Nasal cavity respiratory epithelium epithelial cell of viscerocranial mucosa (primary cell): ENCODE data around the gene MVB12A. TPM values are rescaled to one million over a fixed set of nuclear protein-coding genes. Genes with fewer than 3 reads are reported as not detected.

Experiments used
- total RNA-seq: library from RNA; depleted of rRNA; stranded (reverse); fragments of >200 nt; gene quantifications from 2 replicates; pipeline ENCODE4 v1.2.3, GENCODE V29; 2014

MVB12A gene
- 21.4 and 21.9 TPM in 2 replicates for total RNA-seq

GRCh38 chr19:17419621-17420474 is at the start of gene MVB12A:
MVB12A (plus strand) TSS chr19:17420047; CDS start chr19:17420136, 89 bp downstream.

GRCh38 chr19:17376935-17377600 is 42.8 kb upstream of the MVB12A start, which contains the start of gene PLVAP:
PLVAP (minus strand) TSS chr19:17377342; CDS start chr19:17377288, 54 bp downstream.

GRCh38 chr19:17393914-17394313 is 25.9 kb upstream of the MVB12A start, which contains the start of gene CCDC194:
CCDC194 (minus strand) TSS chr19:17394196; CDS start chr19:17394158, 38 bp downstream.

GRCh38 chr19:17405250-17406045 is 14.4 kb upstream of the MVB12A start, which contains the start of gene BST2:
BST2 (minus strand) TSS chr19:17405630; CDS start chr19:17405575, 55 bp downstream.

GRCh38 chr19:17448131-17448967 is 28.5 kb downstream of the MVB12A start, which contains the start of gene TMEM221:
TMEM221 (minus strand) TSS chr19:17448668; CDS start chr19:17448462, 206 bp downstream.

GRCh38 chr19:17460372-17461230 is 40.8 kb downstream of the MVB12A start, which contains the start of gene NXNL1:
NXNL1 (minus strand) TSS chr19:17460926; CDS start chr19:17460869, 57 bp downstream.

GRCh38 chr19:17470068-17470841 is 50.4 kb downstream of the MVB12A start, which contains the start of gene SLC27A1:
SLC27A1 (plus strand) TSS chr19:17470524; CDS start chr19:17470541, 17 bp downstream.

Other genes with a start within 250 kb of the MVB12A start
- gene USE1, start 204.7 kb upstream of the MVB12A start, total RNA-seq: 9.6 and 12.5 TPM in 2 replicates
- gene OCEL1, start 193.8 kb upstream of the MVB12A start, total RNA-seq: 1.4 and 2.1 TPM in 2 replicates
- 68.0 and 99.5 TPM in 2 replicates for gene NR2F6, start 174.1 kb upstream of the MVB12A start, total RNA-seq
- gene USHBP1, start 155.3 kb upstream of the MVB12A start, total RNA-seq: not detected in 2 replicates
- 48.9 and 67.7 TPM in 2 replicates for gene BABAM1, start 152.6 kb upstream of the MVB12A start, total RNA-seq
- 0.64 and 0.68 TPM in 2 replicates for gene ANKLE1, start 138.1 kb upstream of the MVB12A start, total RNA-seq
- 7.5 and 13.8 TPM in 2 replicates for gene ABHD8, start 116.6 kb upstream of the MVB12A start, total RNA-seq
- gene MRPL34, start 114.2 kb upstream of the MVB12A start, total RNA-seq: 42.2 and 55.4 TPM in 2 replicates
- 15.0 and 38.4 TPM in 2 replicates for gene DDA1, start 110.5 kb upstream of the MVB12A start, total RNA-seq
- gene ANO8, start 85.2 kb upstream of the MVB12A start, total RNA-seq: 3.4 and 7.6 TPM in 2 replicates
- 20.8 and 25.2 TPM in 2 replicates for gene GTPBP3, start 82.5 kb upstream of the MVB12A start, total RNA-seq
- gene PLVAP, start 42.7 kb upstream of the MVB12A start, total RNA-seq: not detected in 2 replicates
- gene CCDC194, start 25.9 kb upstream of the MVB12A start, total RNA-seq: 0.07 TPM in 1 of 2 replicates, not detected in the other
- 1.7 and 34.3 TPM in 2 replicates for gene BST2, start 14.4 kb upstream of the MVB12A start, total RNA-seq
- gene TMEM221, start 28.6 kb downstream of the MVB12A start, total RNA-seq: 0.21 TPM in 1 of 2 replicates, not detected in the other
- not detected in 2 replicates for gene NXNL1, start 40.9 kb downstream of the MVB12A start, total RNA-seq
- 6.5 and 19.6 TPM in 2 replicates for gene SLC27A1, start 50.5 kb downstream of the MVB12A start, total RNA-seq
- 42.0 and 66.7 TPM in 2 replicates for gene PGLS, start 91.6 kb downstream of the MVB12A start, total RNA-seq
- 68.4 and 102 TPM in 2 replicates for gene COLGALT1, start 135.6 kb downstream of the MVB12A start, total RNA-seq